ENCODE results near the gene DRC1.
"Not testable (repeated sequence)": the region's sequence is repeated elsewhere in the genome, so short reads cannot be mapped to it uniquely, and the experiment has no call there.

DNA sequence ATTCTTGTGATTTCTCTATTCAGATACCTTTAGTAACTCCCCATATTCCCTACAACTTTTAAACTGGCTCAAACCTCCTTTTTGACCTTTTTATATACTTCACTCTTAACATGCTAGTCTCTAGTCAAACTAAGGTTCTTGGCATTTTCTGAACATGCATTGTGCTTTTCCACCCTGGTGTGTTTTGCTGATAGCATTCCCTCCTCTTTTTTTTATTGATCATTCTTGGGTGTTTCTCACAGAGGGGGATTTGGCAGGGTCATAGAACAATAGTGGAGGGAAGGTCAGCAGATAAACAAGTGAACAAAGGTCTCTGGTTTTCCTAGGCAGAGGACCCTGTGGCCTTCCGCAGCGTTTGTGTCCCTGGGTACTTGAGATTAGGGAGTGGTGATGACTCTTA is 32.1 kb upstream of the DRC1 start:
- not testable (repeated sequence) for TF ChIP-seq CTCF (IDR thresholded peaks at IDR 0.05; ENCODE audit: low read depth, low read length, poor library complexity, severe bottlenecking); EZH2phosphoT487 (IDR thresholded peaks at IDR 0.05; ENCODE audit: borderline replicate concordance, low read length)

All from DOHH2 (cell line).